SH-SY5Y (cell line): ENCODE measurements around the gene CACNA1B.

Experiments
- GATA2 ChIP-seq: IDR thresholded peaks from 2 replicates; pipeline ENCODE4 v1.6.1; 2011; ENCODE audit warnings: mild to moderate bottlenecking, low read depth, low read length
- GATA3 ChIP-seq: IDR thresholded peaks from 2 replicates; pipeline ENCODE4 v1.6.1; 2011; ENCODE audit warnings: low read depth, mild to moderate bottlenecking, low read length, moderate library complexity

CACNA1B gene

GRCh38 chr9:138100711-138101350, 223.2 kb downstream of the CACNA1B start:
- TF ChIP-seq GATA2 (no peak), GATA3 (no peak)

GRCh38 chr9:138101444-138102234, 224.1 kb downstream of the CACNA1B start:
- TF ChIP-seq GATA3 (no peak), GATA2 (no peak)

GRCh38 chr9:138102246-138103051, 224.9 kb downstream of the CACNA1B start:
- no peak for TF ChIP-seq GATA3
- TF ChIP-seq GATA2: no peak

GRCh38 chr9:138103111-138103848, 225.7 kb downstream of the CACNA1B start:
- no peak for TF ChIP-seq GATA3

GRCh38 chr9:138103849-138104206, 226.2 kb downstream of the CACNA1B start:
- no peak for TF ChIP-seq GATA3
- no peak for TF ChIP-seq GATA2

GRCh38 chr9:138104251-138105122, 226.9 kb downstream of the CACNA1B start:
- no peak for TF ChIP-seq GATA3
- TF ChIP-seq GATA2: no peak

- TF ChIP-seq GATA3 (no peak), GATA2 (no peak)
Observed at GRCh38 chr9:138105123-138105415, 227.5 kb downstream of the CACNA1B start.

GRCh38 chr9:138105561-138106505, 228.3 kb downstream of the CACNA1B start:
- TF ChIP-seq GATA3: no peak
- no peak for TF ChIP-seq GATA2

GRCh38 chr9:138111607-138112006, 234.0 kb downstream of the CACNA1B start:
- TF ChIP-seq GATA2 (no peak), GATA3 (no peak)

GRCh38 chr9:138112090-138112748, 234.6 kb downstream of the CACNA1B start:
- TF ChIP-seq GATA3 (no peak), GATA2 (no peak)

- TF ChIP-seq GATA3: no peak
- no peak for TF ChIP-seq GATA2
Observed at GRCh38 chr9:138112791-138113600, 235.4 kb downstream of the CACNA1B start.
